Endodermal cell (in vitro differentiated cells): Measurements from ENCODE around the gene APH1B. TPM values are rescaled to one million over a fixed set of nuclear protein-coding genes. Genes with fewer than 3 reads are reported as not detected.

Source experiments
- DNase-seq: peaks from one replicate; pipeline ENCODE4 v3.0.0-alpha.2; 2017
- H3K27ac ChIP-seq: 2 replicates; pipeline ENCODE4 v1.5.1; 2013; ENCODE audit warnings: mild to moderate bottlenecking, low read depth, low read length, moderate library complexity
- H3K27me3 ChIP-seq: 2 replicates; pipeline ENCODE4 v1.6.1; 2013; ENCODE audit warnings: mild to moderate bottlenecking, low read length, moderate library complexity; ENCODE audit not compliant: insufficient read depth, control insufficient read depth, poor library complexity, severe bottlenecking
- H3K36me3 ChIP-seq: 2 replicates; pipeline ENCODE4 v1.7.0; 2013; ENCODE audit warnings: mild to moderate bottlenecking, low read length, moderate library complexity; ENCODE audit not compliant: control insufficient read depth, insufficient read depth
- H3K4me1 ChIP-seq: one replicate; pipeline ENCODE4 v1.7.0; 2013; ENCODE audit warnings: low read length; ENCODE audit not compliant: control insufficient read depth, insufficient read depth
- H3K4me3 ChIP-seq: 2 replicates; pipeline ENCODE4 v1.5.1; 2013; ENCODE audit warnings: mild to moderate bottlenecking, low read length, moderate library complexity
- H3K9ac ChIP-seq: 2 replicates; pipeline ENCODE4 v1.6.1; 2013; ENCODE audit warnings: mild to moderate bottlenecking, low read length, moderate library complexity; ENCODE audit not compliant: poor library complexity, severe bottlenecking; ENCODE audit errors: extremely low read depth
- H3K9me3 ChIP-seq: 2 replicates; pipeline ENCODE4 v1.6.1; 2013; ENCODE audit warnings: mild to moderate bottlenecking, low read length, moderate library complexity; ENCODE audit not compliant: control insufficient read depth
- H3K27ac Mint-ChIP-seq: 2 replicates; pipeline ENCODE4 v1.8.0; 2020; ENCODE audit warnings: mixed read lengths
- H3K27me3 Mint-ChIP-seq: 2 replicates; pipeline ENCODE4 v1.8.0; 2021; ENCODE audit warnings: mild to moderate bottlenecking, mixed read lengths; ENCODE audit not compliant: insufficient read depth
- H3K36me3 Mint-ChIP-seq: 2 replicates; pipeline ENCODE4 v1.8.0; 2020; ENCODE audit warnings: low read depth, mixed read lengths
- H3K4me1 Mint-ChIP-seq: 2 replicates; pipeline ENCODE4 v1.8.0; 2020; ENCODE audit warnings: mixed read lengths
- H3K4me3 Mint-ChIP-seq: 2 replicates; pipeline ENCODE4 v1.8.0; 2020; ENCODE audit warnings: mild to moderate bottlenecking, moderate library complexity, mixed read lengths
- H3K9me3 Mint-ChIP-seq: 2 replicates; pipeline ENCODE4 v1.8.0; 2020; ENCODE audit warnings: mild to moderate bottlenecking, mixed read lengths
- CTCF ChIP-seq: fragments of 200-600 bp; sonication (generic); conservative IDR thresholded peaks from 2 replicates; pipeline ENCODE4 v1.5.0; 2021; ENCODE audit warnings: antibody characterized with exemption, mild to moderate bottlenecking
- WGBS, 2 experiments: methylation state at CpG; one replicate each; pipeline versions ENCODE4 v1.1.5 to v1.1.7; 2013; ENCODE audit warnings: missing lambda C conversion rate in 2 of 2, mixed read lengths in 1 of 2; ENCODE audit not compliant: insufficient coverage in 1 of 2, insufficient read length in 1 of 2; 5-methylcytosine and 5-hydroxymethylcytosine counted together
- total RNA-seq, 2 donors: library from RNA; stranded (reverse); fragmentation: NEBNext Ultra II Directional in 1 of 2; extraction: Animal tissue kit (Norgen Biotek cat#: 25700) in 1 of 2; gene quantifications; 2 replicates in 1 of 2; 3 replicates in 1 of 2; pipeline ENCODE4 v1.2.1, GENCODE V29; 2021

Gene APH1B
- total RNA-seq, 2 donors from 2014 or later: 19.5 to 22.7 TPM

GRCh38 chr15:63296195-63296594, 18.8 kb downstream of the APH1B start:
- no peaks in the 10 kb centered on the region for H3K9me3 ChIP-seq
- no peaks in the 10 kb centered on the region for H3K9me3 Mint-ChIP-seq
- TF ChIP-seq CTCF: no peak
- H3K27ac ChIP-seq: no peak overlapping the region
- H3K4me3 Mint-ChIP-seq: no peak overlapping the region
- peaks cover 27% of the 10 kb centered on the region for H3K36me3 Mint-ChIP-seq
- no peaks in the 10 kb centered on the region for H3K27me3 ChIP-seq
- no peaks in the 10 kb centered on the region for H3K27me3 Mint-ChIP-seq
- no peaks in the 10 kb centered on the region for H3K36me3 ChIP-seq
- no peaks in the 10 kb centered on the region for H3K4me1 ChIP-seq
- H3K4me1 Mint-ChIP-seq: peaks cover 2% of the 10 kb centered on the region
- DNase-seq: no peak
- no peak overlapping the region for H3K4me3 ChIP-seq
- H3K9ac ChIP-seq: no peak overlapping the region
- WGBS, 2 experiments: 92 to 94% methylated on average over 6 of the region's 6 CpGs
- no peak overlapping the region for H3K27ac Mint-ChIP-seq

GRCh38 chr15:63299943-63300575, 22.7 kb downstream of the APH1B start:
- no peak for TF ChIP-seq CTCF
- Mint-ChIP-seq H3K4me3 (no peak overlapping the region), H3K27me3 (no peaks in the 10 kb centered on the region), H3K9me3 (no peaks in the 10 kb centered on the region), H3K4me1 (peaks cover 2% of the 10 kb centered on the region), H3K27ac (no peak overlapping the region), H3K36me3 (peaks cover 25% of the 10 kb centered on the region)
- no peaks in the 10 kb centered on the region for H3K27me3 ChIP-seq
- WGBS, 2 experiments: 95 to 96% methylated on average over 6 to 7 of the region's 7 CpGs
- no peak overlapping the region for H3K27ac ChIP-seq
- no peaks in the 10 kb centered on the region for H3K4me1 ChIP-seq
- no peaks in the 10 kb centered on the region for H3K36me3 ChIP-seq
- DNase-seq: no peak
- no peak overlapping the region for H3K9ac ChIP-seq
- no peak overlapping the region for H3K4me3 ChIP-seq
- H3K9me3 ChIP-seq: no peaks in the 10 kb centered on the region

- no peak overlapping the region for H3K4me3 Mint-ChIP-seq
- no peak overlapping the region for H3K27ac ChIP-seq
- H3K4me3 ChIP-seq: no peak overlapping the region
- peaks cover 2% of the 10 kb centered on the region for H3K4me1 Mint-ChIP-seq
- H3K4me1 ChIP-seq: peaks cover 4% of the 10 kb centered on the region
- H3K9me3 Mint-ChIP-seq: no peaks in the 10 kb centered on the region
- TF ChIP-seq CTCF: no peak
- no peaks in the 10 kb centered on the region for H3K27me3 ChIP-seq
- no peak for DNase-seq
- WGBS, 2 experiments: 91 to 100% methylated on average over 1 of the region's 1 CpG
- H3K27ac Mint-ChIP-seq: no peak overlapping the region
- no peaks in the 10 kb centered on the region for H3K27me3 Mint-ChIP-seq
- H3K36me3 Mint-ChIP-seq: peaks cover 29% of the 10 kb centered on the region
- no peaks in the 10 kb centered on the region for H3K9me3 ChIP-seq
- no peaks in the 10 kb centered on the region for H3K36me3 ChIP-seq
- H3K9ac ChIP-seq: no peak overlapping the region
Measured at GRCh38 chr15:63301088-63301487, 23.7 kb downstream of the APH1B start.
